Measurements from ENCODE around the gene KCNQ4.

Gene KCNQ4

DNA sequence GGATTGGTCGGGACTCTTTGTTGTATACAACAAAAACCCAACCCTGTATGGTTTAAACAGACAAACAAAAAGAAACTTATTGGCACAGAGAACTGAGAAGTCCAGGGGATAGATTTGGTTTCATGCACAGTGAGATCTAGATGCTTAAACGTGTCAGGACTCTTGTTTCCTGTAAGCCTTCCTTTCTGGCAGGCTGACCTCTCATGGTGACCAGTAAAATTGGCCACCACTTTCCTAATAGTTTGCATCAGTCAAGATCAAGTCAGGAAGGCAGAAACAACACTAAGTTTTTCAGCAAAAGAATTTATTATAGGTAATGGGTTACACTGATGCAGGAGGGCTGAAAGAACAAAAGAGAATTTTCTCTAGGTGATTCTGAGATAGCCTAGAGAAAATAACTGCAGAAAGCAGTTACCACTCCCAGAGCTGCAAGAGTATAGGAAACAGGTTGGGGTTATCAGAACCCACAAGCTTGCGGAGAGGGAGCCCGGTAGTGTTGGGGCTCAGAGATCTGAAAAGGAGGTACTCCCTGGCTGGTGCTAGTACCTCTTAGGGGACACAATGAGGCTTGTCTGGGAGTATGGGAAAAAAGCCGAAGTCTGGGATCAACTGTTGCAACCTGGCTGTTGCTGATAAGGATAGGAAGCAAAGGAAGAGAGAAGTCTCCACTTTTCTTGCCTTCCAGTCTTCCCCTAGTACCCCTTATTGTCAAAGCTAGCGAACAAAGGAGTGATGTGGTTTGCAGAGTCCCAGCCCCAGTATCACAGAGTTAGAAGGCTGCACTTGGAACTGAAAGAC is 57.1 kb downstream of the KCNQ4 start:
- no peak for DNase-seq (ENCODE audit: low spot score)

DNA sequence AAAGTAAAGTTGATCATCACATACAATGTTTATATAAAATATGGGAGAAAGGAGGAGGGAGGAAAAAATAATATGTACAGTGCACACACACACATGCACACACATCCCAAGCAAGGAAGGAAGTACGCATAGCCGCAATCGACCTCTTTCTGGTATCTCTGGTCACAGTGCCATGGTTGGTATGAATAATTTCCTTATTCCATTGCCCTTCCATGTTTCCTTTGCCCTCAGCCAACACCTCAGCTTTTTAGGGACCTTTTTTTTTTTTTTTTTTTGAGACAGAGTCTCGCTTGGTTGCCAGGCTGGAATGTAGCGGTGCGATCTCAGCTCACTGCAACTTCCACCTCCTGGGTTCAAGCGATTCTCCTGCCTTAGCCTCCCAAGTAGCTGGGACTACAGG is 58.0 kb downstream of the KCNQ4 start:
- no peak for DNase-seq (ENCODE audit: low spot score)

DNA sequence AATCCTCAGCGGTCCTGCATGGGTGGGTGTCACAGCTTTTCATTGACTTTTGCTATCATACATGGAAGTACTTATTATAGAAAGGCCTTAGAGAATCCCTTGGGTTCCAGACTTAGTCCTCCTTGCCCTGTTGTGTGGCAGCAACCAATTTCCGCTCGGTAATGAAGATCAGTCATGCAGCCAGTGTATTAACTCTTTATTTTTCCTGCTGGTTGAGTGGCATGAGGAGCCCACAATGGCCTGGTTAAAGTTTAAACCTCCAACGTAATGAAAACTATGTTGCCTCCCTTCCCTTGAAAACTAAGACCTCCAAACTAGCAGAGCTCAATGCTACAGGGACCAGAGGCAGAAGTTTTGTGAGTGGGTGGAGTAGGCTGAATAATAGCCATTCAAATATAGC is 58.6 kb downstream of the KCNQ4 start:
- DNase-seq (ENCODE audit: low spot score) = no peak

DNA sequence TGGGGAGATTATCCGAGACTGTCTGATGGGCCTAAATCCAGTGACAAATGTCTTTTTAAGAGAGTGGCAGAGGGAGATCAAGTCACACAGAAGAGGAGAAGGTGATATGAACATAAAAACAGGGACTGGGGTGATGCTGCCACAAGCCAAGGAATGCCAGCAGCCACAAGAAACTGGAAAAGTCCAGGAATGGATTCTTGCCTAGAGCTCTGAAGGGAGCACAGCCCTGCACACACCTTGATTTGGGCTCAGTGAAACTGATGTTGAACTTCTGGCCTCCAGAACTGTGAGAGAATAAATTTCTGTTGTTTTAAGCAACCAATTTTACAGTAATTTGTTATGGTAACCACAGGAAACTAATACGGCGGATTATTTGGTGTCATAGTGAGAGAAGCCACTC is 59.1 kb downstream of the KCNQ4 start:
- no peak for DNase-seq (ENCODE audit: low spot score)

DNA sequence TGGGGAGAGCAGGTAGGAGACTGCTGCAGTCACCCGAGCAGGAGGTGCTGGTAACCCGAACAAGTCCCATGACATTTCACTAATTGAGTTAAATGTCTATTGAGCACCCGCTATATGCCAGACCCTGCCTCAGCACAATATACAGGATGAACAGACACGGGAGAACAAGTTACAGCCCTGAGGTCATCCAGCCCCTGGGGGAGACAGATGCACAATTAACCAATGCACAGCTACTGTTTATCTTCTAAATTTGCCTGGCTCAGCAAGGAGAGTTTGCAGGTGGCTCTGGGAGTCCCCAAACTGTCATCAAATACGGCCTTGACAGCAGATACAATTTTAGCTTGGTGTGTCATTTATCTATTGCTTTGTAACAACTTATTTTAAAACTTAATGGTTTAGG is 60.5 kb downstream of the KCNQ4 start:
- no peak for DNase-seq (ENCODE audit: low spot score)

DNA sequence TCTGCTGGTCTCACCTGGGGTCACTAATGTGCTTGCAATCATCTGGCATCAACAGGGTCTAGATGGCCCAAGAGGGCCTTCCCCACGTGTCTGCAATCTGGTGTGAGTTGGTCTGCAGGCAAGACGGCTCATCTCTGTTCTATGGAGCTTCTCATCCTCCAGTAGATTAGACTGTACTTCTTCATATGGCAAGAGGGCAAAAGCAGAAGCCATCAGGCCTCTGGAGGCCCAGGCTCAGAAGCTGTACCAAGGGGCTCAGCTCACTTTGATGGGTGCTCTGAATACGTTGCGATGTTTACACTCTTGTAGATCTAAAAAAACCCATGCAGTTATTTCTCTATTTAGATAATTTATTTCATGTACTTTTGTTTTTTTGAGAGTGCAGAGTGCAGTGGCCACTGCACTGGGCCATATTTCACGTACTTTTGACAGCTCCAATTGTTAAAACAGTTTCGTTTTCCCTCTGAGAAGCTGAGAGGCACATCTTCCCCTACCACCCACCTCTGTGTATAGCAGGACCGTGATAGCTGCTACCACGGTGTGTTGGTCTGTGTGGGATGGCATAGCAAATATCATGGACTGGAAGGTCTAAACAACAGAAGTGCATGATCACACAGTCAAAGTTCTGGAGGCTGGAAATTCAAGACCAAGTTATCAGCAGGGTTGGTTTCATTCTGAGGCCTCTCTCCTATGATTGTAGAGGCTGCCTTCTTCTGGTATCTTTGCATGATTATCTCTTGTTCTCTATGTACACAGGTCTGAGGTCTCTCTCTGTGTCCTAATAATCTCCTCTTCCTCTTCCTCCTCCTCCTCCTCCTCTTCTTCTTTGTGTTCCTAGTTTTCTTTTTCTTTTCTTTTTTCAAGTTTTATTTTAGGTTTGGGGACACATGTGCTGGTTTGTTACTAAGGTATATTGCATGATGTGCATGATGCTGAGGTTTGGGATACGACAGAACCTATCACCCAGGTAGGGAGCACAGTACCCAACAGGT is 61.6 kb downstream of the KCNQ4 start:
- no peak for DNase-seq (ENCODE audit: low spot score)

DNA sequence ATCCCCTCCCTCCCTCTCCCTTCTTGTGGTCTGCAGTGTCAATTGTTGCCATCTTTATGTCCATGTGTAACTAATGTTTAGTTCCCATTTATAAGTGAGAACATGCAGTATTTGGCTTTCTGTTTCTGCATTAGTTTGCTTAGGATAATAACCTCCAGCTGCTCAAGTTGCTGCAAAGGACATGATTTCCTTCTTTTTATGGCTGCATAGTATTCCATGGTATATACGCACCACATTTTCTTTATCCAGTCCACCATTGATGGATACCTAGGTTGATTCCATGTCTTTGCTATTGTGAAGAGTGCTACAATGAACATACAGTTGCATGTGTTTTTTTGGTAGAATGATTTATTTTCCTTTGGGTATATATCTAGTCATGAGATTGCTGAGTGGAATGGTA is 62.3 kb downstream of the KCNQ4 start:
- DNase-seq (ENCODE audit: low spot score) = no peak

DNA sequence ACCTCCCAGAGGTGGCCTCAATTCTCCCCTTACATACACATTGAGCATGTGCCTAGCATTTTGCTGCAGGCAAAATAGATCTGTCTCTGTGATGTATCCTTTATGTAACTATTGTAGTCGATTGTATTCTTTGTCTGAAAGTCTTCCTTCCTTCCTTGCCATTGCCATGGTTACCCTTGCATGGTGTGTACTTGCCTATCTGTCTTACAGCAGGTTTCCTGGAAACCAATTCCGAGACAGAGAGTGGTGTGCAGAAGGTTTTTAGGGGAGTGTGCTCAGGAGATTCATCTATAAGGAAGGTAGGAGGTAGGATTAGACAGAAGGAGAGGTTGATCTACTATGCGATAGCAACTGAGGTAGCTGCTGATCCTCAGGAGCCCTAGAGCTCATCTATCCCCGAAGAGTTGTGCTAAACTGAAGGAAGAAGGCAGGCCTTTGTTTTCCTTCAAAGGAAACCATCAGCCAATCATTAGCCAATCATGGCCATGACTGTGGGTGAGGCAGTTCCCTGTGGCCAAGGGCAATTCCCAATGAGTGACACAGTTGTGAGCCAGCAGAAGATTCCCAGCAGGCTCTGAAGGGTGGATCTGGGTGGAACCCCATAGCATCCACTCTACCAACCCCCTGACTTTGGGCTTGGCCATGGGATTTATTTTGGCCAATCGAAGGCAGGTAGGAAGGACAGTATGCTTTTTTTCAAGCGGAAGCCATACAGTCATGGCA is 63.6 kb downstream of the KCNQ4 start:
- no peak for DNase-seq (ENCODE audit: low spot score)

DNA sequence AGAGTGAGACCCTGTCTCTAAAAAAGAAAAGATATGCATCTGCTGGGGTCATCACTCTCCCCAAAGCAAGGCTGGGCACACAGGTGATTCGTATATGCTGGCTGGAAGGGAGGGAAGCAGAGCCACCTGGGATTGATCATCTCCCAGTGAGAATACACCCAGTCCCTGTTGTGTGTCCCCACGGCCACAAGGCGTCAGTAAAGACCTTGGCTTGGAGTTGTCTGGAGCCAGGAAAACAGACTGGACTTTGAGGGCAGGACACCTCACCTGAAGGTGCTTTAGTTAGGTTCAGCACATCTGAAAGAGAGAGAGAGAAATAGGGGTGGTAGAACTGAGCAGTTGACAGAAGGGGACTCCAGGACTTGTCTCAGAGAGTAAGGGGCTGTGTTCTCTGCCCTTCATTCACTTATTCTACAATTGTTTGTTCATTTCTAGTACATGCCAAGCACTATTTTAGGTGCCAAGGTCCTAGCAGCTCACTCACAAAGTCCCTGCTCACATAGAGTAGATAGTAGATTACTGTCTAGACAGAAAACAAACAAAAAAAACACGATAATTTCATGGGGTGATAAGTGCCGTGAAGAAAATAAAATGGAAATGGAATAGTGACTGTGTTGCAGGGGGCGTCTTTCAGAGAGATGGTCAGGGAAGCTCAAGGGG is 65.1 kb downstream of the KCNQ4 start:
- peak; percentile 88 for DNase-seq (ENCODE audit: low spot score)

DNA sequence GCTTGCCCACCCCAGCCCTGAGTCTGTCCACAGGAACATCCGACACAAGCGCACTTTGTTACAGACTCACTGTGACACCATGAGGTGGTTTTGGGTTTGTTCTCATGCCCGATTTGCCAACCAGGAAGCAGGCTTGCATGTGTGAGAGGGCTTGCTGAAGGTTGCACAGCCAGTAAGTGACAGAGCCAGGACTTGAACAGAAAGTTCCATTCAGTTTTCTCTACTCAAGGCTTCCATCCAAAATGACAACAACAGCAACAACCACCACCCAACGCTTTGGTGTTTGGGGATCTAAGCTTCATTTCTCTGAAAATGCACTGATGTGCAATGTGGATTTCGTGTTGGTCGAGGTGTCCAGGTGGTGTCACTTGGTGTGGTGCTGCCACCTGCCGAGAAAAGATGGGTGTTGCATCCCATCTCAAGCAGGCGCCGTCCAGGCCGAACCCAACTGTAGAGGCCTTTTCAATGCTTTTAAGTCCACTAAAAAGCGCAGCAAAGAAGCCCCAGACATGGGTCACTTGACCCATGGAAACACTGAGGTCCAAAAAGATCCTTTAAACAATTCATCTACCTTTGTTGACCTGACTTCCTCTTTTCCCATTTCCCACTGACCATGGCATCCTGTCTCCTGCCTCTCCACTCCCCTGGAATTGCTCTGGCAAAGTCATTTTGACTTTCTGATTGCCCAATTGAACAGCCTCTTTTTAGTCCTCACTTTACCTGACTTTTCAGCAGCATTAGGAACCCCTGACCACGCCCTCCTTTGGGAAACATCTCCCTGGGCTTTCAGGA is 66.4 kb downstream of the KCNQ4 start:
- DNase-seq (ENCODE audit: low spot score) = peak; percentile 84

DNA sequence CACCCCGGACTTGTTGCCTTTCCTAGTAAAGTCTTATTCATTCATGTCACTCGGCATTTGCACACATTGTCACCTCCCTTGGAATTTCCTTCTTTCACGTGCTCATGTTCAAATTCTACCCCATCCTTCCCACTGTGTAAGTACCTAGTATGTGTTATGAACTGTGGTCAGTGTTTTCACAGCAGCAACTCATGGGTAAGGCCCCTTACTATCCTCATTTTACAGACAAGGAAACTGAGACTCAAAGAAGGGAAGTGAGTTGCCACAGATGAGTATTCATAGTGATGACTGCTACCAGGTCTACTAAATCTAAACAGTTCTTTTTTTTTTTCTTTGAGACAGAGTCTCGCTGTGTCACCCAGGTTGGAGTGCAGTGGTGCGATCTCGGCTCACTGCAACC is 68.1 kb downstream of the KCNQ4 start:
- no peak for DNase-seq (ENCODE audit: low spot score)

DNA sequence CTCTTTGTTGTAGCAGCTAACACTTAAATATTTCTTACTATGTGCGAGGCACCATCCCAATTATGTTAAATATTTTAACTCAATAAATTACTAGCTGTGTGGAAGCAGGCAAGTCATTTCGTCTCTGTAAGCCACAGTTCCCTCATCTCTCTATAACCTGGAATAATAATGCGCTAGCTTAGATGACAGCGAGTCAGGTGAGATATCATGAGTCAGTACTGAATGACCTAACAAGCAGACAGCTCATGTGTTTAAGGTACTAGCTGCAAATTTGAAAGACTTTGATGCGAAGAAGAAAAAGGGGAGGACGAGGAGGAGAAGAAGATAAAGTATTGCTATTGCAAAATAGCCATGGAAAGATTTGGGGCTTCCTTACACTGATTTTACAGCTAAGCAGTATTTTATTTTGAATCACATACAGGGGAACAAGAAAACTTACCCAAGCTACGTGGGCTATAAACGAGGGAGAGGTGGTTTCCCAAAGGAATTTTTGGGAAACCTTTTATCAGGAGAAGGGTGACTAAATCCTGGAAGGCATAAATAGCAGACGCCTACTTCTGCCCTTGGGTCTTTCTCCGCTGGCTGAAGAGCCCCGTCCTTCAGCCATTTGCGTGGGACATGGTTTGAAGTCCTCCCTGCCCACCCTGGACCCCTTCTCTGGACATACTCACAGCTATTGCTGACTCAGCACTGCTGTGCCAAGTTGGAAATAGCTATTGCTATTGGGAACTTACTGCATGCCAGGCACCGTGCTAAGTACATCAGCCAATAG is 69.7 kb downstream of the KCNQ4 start:
- no peak for DNase-seq (ENCODE audit: low spot score)

DNA sequence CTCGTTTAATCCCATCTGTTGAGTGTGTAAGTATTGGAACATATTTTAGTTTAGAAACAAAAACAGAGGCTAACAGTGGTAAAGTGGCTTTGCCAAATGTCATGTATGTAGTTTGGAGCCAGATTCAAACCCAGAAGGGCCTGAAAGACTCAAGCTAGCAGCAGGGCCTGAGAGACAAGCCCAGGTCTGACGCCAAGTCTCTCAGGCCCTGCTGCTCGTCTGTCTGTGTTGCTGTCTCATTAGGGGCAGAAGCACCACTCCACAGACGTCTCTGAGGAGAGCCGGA is 70.2 kb downstream of the KCNQ4 start:
- DNase-seq (ENCODE audit: low spot score) = no peak

DNA sequence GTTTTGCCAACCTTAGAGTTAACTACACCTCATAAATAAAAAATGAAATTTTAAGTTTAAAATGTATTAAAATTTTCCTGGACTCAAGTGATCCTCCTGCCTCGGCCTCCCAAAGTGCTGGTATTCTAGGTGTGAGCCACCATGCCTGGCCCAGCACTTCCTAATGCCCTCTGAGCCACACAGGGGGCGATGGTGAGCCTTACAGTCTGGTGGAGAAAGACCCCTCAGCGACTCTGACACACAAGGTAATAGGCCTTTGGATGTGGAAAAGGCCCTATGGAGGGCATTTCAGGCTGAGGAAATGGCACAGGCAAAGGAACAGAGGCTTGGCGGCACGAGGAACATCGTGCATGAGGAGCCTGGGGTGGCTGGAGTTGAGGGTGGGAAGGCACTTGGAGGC is 71.9 kb downstream of the KCNQ4 start:
- no peak for DNase-seq (ENCODE audit: low spot score)

DNA sequence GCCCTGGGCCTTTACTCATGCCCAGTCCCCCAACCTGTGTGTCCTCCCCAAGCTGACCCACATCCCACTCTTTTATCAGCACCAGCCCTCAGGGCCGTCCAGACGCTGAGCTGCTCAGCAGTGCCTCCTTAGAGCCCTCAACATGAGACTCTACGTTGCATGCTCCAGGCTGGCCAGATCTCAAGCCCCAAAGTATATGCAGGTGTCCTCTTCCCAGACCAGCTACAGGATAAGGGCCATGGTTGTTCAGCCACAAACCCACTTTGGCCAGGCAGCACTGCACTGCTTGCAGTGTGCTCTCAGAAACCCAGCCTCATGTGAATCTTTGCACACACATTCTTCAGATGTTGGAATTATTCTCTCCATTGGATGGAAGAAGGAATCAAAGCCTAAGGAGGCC is 72.5 kb downstream of the KCNQ4 start:
- no peak for DNase-seq (ENCODE audit: low spot score)

DNA sequence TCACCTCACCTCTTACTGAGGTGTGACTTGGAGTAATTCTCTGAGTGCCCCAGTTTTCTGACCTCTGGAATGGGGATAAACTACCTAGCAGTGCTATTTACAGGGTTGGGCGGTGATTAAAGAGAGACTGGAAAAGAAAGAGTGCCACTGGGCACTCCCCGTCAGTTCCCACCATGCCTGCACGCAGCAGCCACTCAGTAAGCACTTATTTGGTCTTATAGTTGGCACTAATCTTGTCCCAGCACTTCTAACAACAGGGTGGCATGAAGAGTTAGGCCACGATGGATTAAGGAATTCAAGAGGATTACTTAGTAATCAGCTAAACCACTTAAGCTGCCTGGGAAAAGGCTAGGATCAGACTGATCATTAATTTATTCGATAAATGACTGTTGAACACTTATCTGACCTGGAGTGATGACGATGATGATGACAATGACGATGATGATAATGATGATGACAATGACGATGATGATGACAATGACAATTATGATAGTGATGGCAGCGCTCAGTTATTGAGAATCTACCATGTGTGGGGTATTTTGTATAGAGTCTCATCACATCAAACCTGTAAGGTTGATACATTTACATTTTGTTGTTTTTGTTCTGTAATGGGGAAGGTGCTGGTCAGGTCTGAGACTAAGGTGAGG is 73.2 kb downstream of the KCNQ4 start:
- DNase-seq (ENCODE audit: low spot score) = no peak

DNA sequence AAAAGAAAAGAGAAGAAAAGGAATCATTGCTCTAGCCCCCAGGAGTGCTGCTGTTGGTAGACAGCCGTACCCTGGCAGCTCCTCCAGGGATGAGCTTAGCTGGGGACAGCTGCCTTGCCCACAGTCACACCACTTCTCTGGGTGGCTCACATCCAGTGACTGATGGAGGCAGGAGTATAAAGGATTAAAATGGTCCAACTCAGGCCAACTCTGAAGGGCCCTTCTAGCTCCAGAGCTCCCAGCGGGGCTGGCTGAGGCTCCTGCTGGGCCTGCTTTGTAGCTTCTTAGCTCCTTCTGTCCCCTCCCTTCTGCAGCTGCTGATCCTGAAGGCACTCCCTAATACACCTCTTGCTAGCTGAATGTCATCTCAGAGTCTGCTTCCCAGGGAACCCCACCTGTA is 74.2 kb downstream of the KCNQ4 start:
- DNase-seq (ENCODE audit: low spot score) = no peak

DNA sequence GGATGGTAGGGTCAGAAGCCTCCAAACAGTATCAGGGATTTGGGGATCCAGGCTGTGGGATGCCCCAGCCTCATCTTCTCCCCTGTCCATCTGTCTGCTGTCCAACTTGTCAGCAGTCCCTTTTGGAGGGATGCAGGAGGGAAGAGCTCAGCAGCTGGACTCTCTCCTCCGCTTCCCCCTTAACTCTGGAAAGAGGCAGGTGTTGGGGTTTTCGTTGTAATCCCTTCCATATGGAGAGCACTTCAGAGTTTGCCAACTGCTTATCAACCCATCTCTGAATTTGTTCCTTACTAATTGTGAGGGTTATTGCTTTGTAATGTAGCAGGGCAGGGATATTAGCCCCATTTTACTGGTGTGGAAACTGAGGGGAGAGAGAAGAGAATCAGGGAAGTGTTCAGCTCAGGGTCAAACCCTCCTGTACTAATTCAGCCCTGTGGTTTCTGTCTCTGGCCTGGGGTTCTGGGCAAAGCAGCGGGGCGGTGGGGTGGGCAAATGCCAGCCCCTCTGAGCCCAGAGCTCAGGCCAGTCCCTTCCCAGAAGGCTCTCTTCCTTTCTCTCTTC is 75.3 kb downstream of the KCNQ4 start:
- no peak for DNase-seq (ENCODE audit: low spot score)

DNA sequence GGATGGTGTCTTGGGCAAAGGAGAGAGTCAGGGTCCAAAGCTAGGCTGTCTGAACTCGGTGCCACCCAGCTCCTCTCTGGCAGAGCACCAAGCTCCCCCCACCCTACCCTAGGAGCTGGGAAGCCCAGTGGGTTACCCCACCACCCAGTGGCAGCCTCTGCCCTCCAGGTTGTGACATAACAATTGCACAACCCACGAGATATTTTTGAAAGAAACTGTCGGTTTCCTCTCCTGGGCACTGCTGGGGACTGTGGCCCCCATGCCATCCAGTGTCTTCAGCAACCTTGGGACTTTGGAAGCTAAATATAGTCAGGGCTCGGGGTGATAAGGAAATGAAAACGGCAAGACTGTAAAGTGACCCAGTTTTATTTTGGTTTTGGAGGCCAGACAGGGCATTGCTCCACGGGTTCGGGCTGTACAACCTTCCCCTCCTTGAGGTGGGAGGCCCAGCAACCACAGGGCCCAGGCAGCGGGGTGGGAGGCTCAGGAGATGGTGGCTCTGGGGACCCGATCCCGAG is 77.2 kb downstream of the KCNQ4 start:
- no peak for DNase-seq (ENCODE audit: low spot score)
